Umbilical cord (tissue), 2 donors: ENCODE results near the gene CLDN3. TPM values are rescaled to one million over a fixed set of nuclear protein-coding genes. Genes with fewer than 3 reads are reported as not detected.

Source experiments
- DNase-seq: peaks from one replicate; pipeline ENCODE4 v3.0.0-alpha.2; 2015; ENCODE audit warnings: low spot score
- total RNA-seq: library from RNA; depleted of rRNA; stranded (reverse); fragments of >200 nt; gene quantifications from one replicate; pipeline ENCODE4 v1.2.3, GENCODE V29; 2014; ENCODE audit warnings: low replicate concordance; ENCODE audit not compliant: insufficient read depth

The CLDN3 gene
- total RNA-seq, 1 donor from 2014 or later = 0.72 TPM

DNA sequence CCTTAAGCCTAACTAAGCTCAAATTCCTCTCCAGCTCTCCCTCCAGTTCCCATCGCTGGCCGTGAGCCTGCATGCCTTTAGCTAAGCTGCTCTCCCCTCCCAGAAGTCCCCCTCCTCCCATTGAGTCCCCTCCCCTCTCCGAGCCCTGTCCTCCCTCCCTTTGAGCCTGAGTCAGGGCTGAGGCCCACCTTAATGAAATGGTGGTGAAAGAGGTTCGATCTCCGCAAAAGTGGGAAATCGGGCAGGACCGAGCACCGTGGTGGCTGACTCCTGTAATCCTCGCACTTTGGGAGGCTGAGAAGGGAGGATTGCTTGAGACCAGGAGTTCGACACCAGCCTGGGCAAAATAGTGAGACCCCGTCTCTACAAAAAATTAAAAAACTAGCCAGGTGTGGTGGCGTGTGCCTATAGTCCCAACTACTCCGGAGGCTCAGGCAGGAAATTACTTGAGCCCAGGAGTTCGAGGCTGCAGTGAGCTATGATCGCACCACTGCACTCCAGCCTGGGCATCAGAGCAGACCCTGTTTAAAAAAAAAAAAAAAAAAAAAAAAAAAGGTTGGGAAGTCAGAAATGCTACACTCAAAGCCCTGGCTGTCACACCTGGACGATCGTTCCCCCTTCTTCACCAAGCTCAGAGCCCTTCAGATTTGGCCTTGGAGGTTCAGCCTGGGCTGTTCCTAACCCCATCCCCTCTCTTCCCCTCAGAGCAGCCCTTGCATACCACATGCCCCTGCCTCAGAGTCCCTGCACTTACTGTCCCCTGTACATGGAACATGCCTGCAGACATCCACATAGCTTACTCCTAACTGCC is 995 bp upstream of the CLDN3 start:
- no peak for DNase-seq

DNA sequence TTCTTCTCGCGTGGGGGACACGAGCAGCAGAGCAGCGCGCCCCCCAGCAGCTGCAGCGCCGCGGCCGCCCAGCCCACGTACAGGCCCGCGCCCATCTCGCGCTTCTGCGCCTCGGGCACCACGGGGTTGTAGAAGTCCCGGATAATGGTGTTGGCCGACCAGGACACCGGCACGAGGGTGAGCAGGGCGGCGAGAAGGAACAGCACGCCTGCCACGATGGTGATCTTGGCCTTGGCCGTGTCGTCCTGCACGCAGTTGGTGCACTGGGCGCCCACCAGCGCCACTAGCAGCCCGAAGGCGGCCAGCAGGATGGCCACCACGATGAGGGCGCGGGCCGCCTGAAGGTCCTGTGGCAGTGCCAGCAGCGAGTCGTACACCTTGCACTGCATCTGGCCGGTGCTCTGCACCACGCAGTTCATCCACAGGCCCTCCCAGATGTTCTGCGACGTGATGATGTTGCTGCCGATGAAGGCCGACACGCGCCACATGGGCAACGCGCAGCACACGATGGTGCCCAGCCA is 529 bp downstream of the CLDN3 start:
- DNase-seq = no peak

DNA sequence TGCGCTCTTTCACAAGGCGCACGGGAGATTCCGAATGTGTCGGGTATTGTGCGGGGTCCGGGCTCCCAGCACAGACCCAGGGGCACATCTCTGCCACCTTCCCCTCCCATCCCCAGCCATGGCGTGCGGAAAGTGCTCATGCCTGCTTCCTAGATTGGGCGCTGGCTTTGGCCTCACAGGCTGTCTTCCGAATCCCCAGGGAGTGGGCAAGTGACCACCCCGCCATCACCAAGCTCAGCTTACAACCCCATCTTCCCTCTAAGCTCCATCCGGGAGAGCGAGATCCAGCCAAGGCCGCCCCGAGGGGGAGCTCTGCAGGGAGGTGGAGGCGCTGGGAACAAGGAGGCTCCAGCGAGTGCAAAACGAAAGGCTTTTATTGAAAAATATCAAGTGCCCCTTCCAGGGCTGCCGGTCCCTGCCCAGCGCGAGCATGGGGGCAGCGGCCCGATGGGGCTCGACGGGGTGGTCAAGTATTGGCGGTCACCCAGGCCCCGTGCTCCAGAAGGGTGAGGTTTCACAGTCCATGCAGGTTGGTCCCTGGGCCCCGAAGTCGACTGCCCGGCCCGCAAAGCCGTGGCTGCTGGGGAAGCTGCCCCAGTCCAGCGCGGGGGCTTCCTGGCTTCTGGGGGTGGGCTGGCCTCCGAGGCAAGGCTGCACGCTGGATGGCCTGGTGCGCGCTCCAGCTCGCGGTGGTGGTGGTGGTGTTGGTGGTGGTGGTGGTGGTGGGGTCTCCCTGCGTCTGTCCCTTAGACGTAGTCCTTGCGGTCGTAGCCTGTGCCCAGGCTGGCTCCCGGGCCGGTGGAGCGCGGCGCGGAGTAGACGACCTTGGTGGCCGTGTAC is 1.2 kb downstream of the CLDN3 start:
- DNase-seq = no peak

DNA sequence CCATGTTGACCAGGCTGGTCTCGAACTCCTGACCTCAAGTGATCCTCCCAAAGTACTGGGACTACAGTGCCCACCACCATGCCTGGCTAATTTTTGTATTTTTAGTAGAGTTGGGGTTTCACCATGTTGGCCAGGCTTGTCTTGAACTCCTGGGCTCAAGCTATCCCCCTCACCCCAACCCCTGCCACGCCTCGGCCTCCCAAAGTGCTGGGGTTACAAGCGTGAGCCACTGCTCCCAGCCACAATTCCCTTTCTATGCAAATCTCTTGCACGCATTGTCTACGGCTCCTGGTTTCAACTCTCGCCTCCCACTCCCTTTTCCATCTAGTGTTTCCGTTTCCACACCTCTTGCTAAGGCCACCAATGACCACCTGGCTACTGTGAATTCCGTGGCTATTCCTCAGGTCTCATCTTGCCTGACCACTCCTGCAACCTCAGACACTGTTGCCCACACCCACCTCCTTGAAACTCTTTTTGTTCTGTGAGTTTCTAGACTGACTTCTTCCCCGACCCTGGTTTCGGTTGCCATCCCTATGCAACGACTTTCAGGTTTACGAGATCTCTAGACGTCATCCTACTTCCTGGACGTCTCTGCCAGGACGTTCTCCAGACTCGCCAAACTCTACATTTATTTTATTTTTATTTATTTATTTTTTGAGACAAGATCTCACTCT is 3.4 kb downstream of the CLDN3 start:
- no peak for DNase-seq

DNA sequence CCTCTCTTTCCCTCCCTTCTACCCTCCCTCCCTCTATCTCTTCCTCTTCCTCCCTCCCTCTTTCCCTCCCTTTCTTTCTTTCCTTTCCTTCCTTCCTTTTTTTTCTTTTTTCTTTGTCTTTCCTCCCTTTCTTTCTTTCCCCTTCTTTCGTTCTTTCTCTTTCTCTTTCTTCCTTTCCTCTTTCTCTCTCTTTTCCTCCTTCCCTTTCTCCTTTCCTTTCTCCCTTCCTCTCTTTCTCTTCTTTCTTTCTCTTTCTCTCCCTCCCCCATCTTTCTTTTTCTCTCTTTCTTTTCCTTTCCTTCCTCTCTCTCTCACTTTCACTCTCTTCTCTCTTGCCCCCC is 7.4 kb downstream of the CLDN3 start:
- DNase-seq = no peak

DNA sequence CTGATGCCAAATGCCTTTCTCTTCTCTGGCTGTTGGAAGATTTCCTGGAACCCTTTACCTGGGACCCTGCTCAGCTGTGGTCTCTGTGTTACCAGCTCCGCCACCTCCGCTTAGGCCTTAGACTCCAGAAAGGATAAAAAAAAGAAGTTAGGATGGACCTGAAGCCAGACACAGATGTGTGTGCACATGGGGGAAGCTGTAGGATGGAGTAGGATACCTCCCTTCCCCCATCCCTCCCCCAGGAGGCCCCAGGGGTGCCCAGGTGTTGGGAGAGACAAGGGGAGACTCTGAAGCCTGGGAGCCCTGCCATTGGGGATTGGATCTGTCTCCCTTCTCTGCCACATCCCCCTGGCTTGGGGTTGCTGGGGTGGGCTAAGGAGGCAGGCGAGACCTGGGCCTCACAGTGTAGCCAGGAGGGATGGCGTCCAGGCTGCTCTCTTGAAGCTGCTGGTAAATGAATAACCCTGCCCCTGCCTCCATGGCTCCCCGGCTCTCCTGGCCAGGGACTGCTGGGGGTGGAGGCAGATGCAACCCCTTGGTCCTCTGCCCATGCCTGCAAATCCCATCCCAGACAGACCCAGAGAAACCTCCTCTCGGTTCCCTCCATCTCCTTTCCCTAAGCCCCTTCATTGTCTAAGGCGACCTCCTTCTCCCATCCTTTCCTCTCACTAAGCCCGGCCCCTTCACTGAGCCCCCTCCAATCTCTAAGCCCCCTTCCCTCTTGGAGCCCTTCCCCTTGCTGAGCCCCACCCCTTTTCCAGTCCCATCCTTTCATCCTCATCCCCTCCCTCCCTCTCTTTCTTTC is 8.0 kb downstream of the CLDN3 start:
- DNase-seq = no peak

DNA sequence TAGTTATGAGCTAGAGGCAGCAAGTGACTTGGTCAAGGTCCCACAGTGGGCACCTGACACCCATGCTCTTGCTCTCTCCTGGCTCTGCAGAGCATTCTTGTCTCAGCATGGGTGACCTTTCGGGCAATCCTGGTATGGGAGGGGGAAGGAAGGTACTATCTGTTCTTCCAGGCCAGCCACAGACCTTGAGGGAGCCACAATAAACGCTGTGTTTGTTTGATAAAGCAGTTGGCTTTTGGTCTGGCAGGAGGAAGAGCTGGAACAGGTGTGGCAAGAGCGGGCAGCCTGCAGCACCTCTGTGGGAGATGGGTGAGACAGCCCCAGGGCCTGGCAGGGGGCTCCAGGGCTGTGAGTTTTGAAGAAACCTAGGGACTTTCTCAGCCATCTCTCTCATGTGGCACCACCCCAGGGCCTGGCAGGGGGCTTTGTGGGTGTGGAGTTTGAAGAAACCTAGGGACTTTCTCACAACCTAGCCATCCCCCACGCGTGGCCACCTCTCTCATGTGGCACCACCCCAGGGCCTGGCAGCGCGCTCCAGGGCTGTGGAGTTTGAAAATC is 11.4 kb downstream of the CLDN3 start:
- no peak for DNase-seq

DNA sequence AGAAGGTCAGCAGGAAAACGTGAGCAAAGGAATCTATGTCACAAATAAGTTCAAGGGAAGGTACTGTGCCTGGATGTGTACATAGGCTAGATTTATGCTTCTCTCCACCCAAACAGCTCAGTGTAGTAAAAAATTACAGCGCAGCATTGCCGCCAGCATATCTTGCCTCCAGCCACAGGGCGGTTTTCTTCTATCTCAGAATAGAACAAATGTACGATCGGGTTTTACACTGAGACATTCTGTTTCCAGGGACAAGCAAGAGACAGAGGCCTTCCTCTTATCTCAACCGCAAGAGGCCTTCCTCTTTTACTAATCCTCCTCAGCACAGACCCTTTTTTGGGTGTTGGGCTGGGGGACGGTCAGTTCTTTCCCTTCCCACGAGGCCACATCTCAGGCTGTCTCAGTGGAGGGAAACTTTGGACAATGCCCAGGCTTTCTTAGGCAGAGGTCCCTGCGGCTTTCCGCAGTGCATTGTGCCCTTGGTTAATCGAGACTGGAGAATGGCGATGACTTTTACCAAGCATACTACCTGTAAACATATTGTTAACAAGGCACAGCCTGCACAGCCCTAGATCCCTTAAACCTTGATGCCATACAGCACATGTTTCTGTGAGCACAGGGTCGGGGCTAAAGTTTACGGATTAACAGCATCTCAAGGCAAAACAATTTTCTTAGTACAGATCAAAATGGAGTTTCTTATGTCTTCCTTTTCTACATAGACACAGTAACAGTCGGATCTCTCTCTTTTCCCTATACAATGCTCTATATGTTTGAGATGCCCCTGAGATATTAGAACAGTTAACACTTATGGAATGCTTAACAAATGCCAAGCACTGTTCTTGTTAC is 19.9 kb downstream of the CLDN3 start:
- peak; percentile 45 for DNase-seq

DNA sequence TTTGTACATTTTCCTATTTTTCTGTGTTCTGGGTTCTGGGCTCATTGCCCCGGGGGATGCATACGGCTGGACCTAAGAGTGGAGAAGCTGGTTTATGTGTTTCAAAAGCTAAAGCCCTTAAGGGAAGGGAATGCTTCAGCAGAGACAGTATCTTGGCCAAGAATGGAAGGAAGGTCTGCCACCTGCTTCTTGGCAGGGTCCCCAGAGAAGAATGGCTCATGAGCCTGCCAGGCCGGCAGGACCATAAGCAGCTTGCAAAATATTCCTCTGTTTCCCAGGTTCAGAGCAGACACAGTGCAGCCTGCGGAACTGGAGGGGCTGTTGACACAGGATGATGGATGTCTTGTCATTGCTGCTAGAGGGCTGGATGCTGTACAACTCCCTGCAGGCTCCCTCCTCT is 23.7 kb downstream of the CLDN3 start:
- no peak for DNase-seq

DNA sequence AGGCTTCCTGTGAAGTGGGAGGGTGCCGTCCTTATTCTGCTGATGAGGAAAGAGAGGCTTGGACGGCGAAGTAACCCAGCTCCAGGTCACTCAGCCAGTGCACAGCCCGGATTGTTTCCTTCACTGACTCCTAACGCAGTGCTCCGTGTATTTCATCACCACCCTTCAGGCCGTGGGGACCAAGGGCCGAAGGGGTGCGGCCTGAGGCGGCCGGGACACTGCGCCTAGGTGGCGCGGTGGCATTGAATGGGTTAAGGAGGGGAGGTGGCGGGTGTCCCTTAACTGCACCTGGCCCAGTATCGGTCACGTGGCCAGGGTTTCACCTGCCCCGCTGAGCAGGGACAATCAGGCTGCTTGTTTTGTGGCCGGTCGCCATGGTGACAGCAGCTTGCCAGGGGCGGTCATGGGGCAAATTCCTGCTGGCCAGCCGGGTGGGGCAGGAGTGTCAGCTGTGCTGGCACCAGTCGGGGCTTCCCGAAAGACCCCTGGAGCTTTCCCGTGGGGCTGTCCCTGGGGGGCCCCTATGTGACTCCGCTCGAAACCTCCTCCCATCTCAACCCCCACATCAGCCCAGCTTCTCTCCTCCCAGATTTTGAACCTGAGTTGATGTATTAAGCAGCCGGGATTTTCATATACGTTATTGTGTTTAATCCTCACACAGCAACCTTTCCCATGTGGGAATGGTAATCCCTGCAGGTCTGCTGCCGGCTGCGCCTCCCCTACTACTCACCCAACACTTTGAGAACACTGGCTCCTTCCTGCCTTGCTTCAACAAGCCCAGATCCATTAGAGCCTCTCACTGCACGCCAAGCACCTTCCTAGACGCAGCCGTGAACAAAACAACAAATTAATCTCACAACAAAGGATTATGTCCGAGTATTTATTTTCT is 27.1 kb downstream of the CLDN3 start:
- DNase-seq = peak; percentile 22

DNA sequence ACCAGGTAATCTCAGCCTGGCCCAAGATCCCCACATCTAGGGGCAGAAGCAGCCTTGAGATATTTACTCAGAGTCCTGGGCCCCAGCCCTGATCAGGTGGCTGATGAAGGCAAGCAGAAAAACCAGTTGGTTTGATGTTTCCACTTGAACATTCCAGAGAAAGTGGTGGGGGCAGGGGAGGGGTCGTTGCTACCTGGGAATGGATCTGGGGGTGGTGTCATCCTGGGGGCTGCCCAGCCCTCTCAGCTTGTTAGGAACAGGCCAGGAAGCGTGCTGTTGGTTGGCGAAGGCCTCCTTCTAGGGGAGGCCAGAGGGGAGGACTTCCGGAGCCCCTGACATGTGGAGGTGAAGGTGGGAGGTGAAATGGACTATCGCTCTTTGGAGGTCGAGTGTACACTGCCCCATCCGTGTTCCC is 27.7 kb downstream of the CLDN3 start:
- no peak for DNase-seq

DNA sequence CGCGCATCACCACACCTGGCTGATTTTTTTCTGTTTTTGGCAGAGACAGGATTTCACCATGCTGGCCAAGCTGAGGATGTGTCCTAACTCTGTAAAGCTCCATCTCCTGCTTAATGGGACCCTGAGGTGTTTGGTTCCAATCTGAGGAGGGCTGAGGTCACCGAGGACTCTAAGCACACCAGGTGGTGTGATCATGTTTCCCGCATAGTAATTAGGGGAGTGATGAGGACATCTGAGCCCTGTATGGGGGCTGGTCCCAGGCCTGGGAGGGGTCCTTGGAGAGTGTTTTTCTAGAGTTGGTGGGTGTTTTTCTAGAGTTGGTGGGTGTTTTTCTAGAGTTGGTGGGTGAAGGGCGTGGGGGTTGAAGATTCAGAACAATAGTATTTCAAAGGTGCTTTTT is 28.5 kb downstream of the CLDN3 start:
- DNase-seq = no peak

DNA sequence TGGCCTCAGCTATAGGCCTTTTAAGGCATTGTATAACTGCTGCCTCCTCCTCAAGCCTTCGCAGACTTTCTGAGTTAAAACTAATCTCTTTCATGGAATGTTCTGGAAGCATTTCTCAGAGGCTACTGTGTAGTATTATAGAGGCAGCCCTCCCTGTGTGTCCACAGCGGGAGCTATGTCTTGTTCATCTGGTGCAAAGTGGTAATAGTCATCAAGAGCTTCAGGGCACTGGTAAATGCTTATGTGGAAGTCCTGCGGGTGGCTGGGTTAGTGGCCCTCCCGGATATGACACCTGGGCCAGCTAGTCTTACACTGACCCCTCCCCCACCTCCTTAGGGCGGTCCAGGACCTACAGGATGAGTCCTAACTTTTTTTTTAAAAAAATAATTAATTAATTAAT is 29.3 kb downstream of the CLDN3 start:
- no peak for DNase-seq

DNA sequence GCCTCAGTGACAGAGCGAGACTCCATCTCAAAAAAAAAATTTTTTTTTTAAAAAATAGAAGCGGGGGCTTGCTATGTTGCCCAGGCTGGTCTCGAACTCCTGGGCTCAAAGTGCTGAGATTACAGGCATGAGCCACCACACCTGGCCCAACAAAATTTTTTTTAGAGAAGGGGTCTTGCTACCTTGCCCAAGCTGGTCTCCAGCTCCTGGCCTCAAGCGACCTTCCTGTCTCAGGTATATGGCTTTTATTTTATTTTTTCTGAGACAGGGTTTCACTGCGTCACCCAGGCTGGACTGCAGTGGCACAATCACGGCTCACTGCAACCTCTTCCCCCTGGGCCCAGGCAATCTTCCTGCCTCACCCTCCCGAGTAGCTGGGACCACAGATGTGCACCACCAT is 29.9 kb downstream of the CLDN3 start:
- no peak for DNase-seq

DNA sequence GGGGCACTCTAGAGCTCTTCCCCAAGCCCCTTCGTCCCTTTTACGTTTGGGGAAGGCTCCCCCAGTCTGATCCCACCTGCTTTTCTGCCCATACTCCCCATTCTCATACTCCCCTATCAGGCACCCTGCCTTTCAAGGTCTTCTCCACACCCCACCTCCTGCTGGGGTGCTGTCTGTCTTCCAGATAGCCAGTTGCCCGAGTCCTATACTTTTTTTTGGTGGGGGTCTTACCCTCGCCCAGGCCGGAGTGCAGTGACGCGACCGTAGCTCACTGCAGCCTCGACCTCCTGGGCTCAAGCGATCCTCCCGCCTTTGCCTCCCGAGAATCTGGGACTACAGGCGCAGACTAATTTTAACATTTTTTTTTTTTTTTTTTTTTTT is 30.7 kb downstream of the CLDN3 start:
- no peak for DNase-seq

DNA sequence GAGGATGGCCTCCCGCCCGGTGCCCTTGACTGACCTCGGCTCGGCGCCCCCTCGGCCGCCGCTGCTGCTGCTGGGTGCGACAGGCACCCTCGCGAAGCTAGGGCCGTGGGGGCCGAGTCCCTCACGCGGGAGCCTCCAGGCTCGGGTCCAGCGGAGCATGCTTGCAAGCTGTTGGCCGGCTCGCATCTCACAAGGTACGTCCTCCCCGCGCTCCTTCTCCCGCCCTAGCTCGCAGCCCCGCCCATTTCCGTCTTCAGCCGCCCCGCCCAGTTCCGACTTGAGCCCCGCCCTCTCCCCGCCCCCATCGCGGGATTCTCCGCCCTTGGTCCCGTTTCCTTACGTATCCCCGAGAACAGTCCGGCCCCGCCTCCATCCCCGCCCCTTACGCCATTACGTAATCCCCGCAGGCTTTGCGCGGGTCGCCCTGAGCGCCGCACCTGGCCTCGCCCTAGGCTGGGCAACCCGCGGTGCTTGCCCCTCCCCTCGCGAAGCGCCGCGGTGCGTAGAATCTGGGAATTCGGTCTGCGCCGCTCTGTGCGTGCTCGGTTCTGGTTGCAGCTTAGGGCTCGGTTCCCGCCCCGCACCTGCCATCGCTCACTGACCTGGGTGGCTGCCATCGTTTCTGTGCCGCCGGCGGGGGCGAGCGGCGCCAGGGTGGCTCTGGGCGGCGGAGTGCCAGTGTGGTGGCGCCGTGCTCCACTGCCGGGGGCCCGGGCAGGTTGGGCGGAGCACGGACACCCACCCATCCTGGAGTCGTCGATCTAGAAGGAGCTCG is 31.3 kb downstream of the CLDN3 start, which contains the start of gene ABHD11:
TSS of gene ABHD11 (minus strand) at position 191 of the 775 bp plus-strand sequence. CDS start at position 159, 32 bp downstream.
- peak; percentile 93 for DNase-seq

DNA sequence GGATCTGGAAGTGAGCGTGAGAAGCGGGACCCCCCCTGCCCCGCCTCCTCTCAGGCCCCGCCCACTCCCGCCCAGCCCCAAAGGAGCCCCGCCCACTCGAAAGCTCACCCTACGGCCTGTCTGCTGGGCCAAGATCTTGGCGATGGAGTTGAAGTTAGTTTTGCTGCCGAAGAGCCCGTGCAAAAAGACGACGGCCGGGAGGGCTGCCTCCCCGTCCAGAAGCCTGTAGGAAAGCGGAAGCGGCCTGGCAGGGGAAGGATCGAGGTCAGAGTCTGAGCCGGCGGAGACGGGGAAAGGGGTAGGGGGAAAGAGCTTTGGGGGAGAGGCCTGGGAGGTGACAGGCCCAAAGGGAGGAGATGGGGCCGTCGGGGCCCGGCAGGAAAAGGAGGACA is 31.9 kb downstream of the CLDN3 start:
- no peak for DNase-seq
